Measurements from ENCODE around the gene LIPG.

DNA sequence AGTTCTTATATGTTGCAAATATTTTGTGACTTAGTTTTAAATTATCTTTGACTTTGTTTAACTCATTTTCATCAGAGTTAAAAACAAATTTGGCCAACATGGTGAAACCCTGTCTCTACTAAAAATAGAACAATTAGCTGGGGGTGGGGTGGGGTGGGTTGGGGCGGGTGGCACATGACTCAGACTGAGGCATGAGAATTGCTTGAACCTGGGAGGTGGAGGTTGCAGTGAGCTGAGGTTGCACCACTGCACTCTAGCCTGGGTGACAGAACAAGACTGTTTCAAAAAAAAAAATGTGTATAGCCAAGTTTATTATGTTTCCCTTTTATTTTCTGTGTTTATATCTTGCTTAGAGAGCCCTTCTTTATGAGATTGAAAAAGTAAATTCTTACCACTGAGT lies 14.2 kb upstream of the LIPG start:
- no peak for TF ChIP-seq ELF4 (CRISPR knock-in tag; IDR thresholded peaks at IDR 0.05; ENCODE audit: low read depth)
- no peak for TF ChIP-seq CBFB (CRISPR knock-in tag; IDR thresholded peaks at IDR 0.05; ENCODE audit: low read depth)
- TF ChIP-seq NFYB (CRISPR knock-in tag; conservative IDR thresholded peaks at IDR 0.05; ENCODE audit: low read depth), result no peak
- TF ChIP-seq, protein P1, sequence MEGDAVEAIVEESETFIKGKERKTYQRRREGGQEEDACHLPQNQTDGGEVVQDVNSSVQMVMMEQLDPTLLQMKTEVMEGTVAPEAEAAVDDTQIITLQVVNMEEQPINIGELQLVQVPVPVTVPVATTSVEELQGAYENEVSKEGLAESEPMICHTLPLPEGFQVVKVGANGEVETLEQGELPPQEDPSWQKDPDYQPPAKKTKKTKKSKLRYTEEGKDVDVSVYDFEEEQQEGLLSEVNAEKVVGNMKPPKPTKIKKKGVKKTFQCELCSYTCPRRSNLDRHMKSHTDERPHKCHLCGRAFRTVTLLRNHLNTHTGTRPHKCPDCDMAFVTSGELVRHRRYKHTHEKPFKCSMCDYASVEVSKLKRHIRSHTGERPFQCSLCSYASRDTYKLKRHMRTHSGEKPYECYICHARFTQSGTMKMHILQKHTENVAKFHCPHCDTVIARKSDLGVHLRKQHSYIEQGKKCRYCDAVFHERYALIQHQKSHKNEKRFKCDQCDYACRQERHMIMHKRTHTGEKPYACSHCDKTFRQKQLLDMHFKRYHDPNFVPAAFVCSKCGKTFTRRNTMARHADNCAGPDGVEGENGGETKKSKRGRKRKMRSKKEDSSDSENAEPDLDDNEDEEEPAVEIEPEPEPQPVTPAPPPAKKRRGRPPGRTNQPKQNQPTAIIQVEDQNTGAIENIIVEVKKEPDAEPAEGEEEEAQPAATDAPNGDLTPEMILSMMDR (IDR thresholded peaks at IDR 0.05), result no peak
- TF ChIP-seq JUN (CRISPR knock-in tag; IDR thresholded peaks at IDR 0.05), result no peak
- TF ChIP-seq ZNF138 (CRISPR knock-in tag; conservative IDR thresholded peaks at IDR 0.05), result no peak
- TF ChIP-seq, protein P2, sequence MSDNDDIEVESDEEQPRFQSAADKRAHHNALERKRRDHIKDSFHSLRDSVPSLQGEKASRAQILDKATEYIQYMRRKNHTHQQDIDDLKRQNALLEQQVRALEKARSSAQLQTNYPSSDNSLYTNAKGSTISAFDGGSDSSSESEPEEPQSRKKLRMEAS (CRISPR knock-in tag; IDR thresholded peaks at IDR 0.05), result no peak
- TF ChIP-seq ZNF416 (CRISPR knock-in tag; IDR thresholded peaks at IDR 0.05), result no peak
- TF ChIP-seq, protein P3, sequence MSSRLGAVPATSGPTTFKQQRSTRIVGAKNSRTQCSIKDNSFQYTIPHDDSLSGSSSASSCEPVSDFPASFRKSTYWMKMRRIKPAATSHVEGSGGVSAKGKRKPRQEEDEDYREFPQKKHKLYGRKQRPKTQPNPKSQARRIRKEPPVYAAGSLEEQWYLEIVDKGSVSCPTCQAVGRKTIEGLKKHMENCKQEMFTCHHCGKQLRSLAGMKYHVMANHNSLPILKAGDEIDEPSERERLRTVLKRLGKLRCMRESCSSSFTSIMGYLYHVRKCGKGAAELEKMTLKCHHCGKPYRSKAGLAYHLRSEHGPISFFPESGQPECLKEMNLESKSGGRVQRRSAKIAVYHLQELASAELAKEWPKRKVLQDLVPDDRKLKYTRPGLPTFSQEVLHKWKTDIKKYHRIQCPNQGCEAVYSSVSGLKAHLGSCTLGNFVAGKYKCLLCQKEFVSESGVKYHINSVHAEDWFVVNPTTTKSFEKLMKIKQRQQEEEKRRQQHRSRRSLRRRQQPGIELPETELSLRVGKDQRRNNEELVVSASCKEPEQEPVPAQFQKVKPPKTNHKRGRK (CRISPR knock-in tag; IDR thresholded peaks at IDR 0.05; ENCODE audit: borderline replicate concordance), result no peak
